GM19328 (cell line): ENCODE data around the gene ASB16.

Experiments
- ATAC-seq: cut with Tn5 transposase; IDR thresholded peaks from one replicate; pipeline ENCODE4 v1.9.1; 2021; ENCODE audit warnings: mild to moderate bottlenecking, moderate library complexity; ENCODE audit not compliant: unreplicated experiment

ASB16 gene

DNA sequence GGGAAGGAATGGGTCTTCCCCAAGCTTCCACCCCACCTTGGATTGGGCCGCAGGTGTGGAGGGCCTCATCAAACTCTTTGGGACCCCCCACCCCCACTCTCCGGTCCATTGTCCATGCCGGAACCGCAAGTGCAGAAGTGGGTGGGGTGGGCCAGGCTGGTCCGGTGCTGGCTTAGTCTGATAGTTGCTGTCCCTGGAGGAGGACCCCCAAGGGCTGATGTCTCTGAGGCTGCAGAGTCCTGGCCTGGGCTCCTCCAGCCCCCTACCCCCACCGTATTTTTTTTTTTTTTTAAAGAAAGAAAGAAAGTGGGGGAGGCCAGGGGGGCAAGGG is 36.3 kb downstream of the ASB16 start:
- ATAC-seq, result no peak

DNA sequence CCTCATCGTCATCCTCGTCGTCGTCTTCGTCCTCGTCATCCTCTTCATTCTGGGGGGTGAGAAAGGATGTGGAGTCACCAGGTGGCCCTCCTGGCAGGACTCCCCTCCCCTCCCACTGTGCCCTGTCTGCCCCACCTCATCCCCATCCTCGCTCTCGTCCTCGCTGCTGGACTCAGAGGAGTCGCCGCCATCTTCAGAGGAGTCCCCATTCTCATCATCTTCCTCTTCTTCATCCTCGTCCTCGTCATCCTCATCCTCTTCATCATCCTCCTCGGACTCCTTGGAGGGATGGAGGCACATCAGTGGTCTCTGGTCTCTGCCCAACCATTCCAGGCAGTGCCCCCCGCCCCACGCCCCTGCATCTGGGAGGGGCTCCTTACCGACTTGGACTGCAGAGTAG is 36.8 kb downstream of the ASB16 start:
- ATAC-seq, result no peak

DNA sequence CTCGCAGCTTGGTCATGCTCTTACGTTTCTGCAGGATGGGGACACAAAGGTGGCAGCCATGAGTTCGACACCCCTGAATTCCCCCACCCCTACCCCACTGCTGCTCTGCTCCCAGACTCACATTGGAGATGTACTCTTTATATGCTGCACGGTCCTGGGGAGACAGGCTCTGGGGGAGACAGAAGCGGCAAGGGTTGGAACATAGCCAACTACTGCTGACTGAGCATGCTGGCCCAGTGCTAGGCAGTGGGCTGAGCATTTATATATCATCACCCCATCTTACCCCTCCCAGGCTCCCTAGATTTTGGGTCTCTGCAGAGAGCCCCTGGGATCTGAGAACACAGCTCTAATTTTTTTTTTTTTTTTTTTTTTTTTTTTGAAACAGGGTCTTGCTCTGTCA is 37.2 kb downstream of the ASB16 start:
- ATAC-seq, result no peak

DNA sequence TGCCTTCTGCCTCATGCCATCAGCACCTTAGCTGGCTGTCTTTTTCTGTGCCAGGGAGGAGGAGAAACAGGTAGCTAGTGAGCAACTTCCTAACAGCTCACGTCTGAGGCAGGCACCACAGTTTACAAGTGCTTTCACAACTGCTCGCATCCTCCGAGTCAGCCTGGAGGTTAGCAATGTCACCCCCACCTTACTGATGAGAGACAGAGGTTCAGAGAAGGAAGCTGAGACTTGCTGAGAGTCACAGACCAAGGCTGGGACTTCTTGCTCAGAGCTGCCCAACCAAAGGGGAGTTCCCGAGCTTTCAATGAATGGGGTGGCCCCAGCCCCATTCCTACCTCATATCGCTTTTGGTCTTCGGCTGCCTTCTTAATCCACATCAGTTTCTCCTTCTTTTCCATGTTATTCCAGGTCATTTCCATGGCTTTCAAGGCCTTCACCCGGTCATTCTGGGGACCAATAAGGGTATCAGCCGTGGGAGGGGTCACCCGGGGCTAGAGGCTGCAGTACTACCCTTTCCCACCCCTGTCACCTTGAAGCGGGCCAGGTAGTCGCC is 39.4 kb downstream of the ASB16 start:
- ATAC-seq, result no peak

DNA sequence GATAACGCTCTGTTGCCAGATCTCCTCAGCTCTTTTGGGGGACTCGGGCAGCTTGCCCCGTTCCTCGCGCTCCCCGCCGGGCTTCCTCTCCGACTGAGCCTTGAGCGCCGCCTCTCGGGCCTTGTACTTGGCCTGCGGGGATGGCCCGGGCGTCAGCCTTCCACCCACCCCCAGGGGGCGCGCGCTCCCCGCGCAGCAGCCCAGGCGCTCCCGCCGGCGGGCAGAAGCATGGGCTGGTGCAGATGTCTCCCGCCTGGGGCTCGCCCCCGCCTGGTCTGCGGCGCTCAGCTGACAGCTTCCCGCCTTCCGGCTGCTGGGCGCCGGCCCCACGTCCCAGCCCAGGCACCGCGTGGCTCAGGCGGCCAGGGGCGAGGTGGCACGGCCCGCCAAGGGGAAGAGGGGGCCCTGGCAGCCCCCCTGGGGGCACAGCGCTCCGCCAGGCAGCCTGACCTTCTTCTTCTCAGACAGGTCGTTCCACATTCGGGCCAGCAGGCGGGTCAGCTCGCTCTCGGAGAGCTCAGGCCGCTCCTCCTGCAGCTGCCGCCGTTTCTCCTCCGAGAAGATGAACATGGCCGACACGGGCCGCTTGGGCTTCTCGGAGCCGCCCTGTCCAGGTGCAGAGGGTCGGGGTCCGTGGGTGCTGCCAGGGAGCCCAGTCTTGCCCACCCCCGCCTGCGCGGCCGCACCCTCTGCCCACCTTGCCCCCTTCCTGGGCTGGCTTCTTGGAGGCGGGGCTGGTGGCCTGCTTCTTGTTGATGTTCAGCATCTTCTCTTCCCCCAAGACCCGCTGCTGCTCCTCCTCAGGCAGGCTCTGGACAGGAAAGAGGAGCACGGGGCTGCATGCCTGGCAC is 40.1 kb downstream of the ASB16 start:
- ATAC-seq, result peak; percentile 59

DNA sequence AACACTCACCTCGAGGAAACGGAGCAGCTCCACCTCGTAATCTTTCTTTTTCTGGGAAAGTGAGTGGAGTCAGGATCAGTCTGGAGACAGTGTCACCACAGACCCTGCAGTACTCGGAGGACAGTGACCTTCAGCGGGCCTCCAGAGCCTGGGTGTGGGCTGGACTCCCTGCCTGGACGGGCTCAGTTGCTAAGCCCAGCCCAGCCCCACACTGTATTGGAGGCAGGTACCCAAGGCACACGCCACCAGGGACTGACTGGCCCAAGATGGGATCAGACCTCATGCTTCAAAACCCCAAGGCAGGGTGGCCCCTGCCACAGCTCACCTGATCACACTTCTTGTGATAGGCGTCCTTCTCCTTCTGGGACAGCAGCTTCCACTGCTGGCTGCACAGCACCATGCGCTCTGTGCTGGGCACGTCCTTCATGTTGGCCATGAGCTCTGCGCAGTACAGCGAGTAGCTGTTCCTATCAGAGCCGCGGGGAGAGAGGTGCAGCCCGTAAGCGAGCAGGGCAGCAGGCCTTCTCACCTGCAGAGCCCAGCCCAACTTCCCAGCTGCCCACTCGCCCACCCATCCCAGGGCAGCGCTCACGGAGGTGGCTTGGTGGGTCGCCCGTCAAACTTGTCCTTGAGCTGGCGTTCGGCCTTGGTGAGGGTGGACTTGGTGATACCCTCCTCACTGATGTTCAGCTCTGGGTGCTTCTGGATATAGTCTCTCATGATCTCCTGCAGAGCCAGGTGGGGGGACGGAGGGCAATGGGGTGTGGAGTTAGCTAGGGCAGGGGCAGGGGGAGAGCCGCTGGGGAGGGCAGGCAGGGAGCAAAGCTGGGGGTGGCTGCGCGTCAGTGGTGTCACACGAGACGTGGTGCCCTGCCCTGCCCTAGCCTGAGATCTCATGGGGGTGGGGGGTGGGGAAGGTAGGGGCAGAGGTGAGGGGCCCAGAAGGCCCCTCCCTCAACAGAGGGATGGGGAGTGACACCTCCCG is 41.1 kb downstream of the ASB16 start:
- no peak for ATAC-seq

DNA sequence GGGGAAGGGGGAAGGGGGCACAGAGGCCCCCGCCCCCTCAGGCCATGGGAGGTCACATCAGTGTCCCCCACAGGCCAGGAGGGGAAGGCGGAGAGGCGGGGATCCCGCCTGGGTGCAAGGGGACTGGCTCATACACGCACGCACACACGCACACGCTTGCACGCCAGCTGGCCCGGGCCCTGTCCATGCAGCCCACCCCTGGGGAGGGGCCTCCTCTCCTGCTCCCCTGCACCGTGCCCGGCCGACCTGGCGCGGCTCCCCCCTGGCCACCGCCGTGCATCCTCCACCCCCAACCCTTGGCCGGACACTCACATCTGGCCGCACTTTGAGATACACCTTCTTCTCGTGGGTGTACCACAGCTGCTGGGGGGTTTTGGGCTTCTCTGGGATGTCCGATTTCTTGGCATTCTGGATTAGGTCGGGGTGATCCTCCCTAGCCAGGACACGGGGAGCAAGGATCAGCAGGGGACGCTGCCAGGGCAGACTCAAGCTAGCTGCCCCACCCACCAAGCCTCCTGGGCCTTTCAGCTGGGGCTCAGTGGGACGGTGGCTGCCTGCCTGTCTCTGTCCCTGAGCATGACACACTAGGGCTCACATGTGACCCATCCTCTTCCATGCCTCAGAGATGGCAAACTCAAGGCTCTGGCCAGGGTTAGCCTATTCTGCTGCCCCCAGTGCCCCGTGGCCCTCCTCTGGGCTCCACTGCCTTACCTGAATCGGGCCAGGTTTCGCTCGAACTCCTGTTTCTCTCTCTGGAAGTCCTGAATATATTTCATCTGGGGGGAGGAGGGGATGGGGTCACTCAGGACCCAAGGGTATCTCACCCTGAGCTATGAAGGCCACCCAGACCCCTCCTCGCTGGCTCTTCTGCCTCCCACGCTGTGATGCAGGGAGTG is 42.3 kb downstream of the ASB16 start:
- ATAC-seq, result no peak

DNA sequence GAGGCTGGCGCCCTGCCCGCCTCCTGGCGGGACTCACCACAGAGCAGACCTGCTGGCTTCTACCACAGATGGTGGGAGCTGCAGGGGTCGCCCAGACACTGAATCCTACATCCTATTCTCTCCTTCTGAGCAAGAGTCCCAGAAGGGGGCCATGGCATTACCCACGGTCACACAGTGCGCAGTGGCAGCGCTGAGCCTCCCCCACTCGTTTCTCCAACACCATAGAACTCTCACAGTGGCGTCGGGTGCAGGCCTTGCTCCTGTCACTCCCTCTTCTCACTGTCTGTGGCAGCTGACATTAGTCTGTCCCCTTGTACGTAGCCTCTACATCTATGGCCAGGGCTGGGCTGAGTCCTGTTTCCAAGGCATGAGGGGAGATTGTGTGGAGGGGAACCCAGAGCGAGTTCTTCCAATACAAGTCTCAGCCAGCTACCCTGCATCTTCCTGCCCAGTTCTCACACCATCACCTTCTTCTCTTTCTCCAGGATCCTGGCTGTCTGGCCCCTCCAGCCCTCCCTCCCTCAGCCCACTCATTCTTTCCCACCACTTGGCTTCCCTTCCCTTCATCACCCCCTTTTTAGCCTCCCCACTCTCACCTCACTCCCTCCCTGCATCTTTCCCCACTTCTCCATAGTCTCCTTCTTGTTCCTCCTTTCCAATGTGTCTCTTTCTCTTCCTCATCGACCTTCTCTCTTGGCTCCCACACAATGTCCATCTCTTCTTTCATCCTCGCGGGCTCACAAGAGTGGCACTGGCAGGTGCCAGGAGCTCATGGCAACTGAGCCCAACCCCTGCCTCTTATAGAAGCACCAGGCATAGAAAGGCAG is 43.1 kb downstream of the ASB16 start:
- no peak for ATAC-seq

DNA sequence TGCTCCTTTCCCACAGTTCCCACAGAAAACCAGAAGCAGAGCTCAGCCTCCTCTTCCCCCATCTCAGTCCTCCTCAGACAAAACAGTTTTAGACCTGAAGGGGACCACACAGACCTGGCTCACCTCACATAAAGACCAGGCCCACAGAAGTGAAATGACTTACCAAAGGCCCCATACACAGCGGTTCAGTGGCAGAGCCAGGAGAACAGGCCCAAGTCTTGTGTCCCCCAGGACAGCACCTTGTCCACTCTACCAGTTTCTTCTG is 43.7 kb downstream of the ASB16 start:
- no peak for ATAC-seq

DNA sequence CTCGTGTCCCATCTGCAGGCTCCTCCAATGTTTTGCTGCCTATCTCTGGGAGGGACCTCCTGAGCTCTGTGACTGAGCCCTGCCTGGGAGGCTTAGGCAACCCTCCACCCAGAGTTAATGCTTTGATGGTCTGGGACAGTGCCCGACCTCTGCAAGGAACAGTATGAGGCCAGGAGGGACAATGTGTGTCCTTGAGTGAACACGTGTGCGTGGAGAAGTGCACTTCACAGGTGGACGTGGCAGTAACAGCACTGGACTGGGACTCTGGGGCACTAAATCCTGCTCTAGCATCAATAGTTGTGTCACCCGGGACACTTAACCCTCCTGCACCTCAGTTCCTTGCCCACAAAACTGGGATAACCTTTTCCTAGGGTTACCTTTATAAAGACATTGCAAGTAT is 44.4 kb downstream of the ASB16 start:
- ATAC-seq, result no peak

DNA sequence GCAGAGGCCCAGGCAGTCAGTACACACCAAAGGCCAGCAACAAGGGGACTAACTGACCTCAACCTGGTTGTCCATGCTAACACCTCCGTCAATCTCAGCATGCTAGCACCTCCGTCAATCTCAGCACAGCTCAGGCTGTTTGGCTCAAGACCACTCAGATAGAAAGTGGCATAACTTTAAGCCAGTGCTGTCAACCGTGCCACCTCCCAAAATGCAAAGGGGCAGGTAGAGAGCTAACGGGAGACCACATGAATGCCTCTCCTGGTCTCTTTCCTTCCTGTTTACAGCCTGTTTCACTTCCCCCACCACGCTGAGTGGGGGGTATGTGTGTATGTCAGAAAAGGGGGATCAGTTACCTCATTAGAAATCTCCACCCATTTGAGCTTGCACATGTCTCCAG is 45.7 kb downstream of the ASB16 start:
- ATAC-seq, result no peak

DNA sequence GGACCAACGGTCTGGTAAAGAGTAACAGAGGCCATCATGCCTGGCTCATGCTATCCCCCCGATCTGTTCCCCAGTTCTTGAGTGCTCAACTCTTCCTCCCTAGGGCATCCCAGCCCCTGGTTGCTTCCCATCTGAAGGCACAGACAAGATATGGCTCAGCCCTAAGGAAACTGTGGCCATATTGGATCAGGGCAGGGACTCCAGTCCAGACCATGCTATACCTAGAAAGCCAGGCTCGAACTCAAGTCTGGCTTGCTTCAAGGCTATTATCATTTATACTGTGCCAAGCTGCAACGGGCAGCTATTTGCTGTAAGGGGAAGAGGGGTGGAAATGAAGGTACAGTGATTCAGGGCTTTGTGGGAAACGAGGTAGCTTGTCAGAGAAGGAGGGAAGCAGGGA is 46.2 kb downstream of the ASB16 start:
- ATAC-seq, result no peak

DNA sequence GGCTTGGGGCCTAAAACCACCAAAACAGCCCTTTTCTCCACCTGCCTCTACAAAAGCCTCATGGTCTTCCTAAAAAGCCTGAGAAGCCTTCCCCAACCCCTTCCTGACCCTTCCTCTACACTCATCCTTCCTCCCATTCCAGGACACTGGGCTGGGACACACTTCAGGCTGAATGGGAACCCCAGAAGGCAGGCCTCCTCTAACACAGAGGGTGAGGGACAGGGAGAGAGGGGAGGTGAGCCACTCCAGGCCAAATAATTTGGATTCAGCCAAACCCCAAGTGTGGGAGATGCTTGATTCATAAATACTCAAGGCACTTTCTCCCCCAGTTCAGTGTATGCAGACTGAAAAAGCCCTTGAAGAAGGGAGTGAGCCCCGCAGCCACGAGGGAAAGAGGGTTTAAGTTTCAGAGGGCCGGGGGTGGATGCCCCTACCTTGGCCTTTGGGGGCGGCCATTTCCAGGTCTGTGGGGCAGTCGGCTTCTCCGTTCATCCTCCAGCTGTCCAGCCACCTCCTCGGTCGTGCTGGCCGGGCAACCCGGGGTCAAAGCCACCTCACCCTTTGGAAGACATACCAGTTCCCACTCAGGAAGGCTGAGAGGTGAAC is 47.3 kb downstream of the ASB16 start:
- ATAC-seq, result no peak

DNA sequence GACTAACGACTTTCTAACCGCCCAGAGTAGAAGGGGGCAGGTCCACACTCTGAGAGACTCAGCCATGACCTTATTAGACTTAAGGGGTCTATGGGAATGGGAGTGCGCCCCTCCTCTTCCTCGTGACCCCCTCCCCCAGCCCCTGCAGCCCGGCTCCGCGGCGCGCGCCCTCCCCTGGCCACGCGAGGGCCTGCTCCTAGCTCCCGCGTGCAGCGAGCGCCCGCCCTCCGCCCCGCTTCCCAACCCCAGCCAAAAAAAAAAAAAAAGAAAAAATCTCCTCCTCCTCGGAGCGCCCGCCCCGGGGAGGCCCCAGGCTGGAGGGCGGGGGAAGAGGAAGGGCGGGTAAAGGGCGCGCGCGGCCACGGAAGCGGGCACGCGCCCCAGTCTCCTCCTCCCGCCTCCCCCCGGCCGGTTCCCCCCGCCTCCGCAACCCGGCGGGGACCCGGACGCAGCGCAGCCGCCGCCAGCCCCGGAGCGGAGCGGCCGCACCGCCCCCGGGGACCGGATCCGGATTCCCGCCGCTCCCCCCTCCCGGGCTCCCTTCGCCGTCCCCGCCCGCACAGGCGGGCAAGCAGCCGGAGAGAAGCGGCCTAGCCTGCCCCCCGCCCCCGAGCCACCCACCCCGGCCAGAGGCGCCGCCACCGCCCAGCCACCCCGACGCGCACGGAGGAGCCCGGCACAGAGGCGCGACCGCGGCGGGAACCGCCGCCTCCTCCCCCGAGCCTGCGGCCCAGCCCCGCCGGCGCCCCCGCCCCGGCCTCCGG is 48.0 kb downstream of the ASB16 start:
- ATAC-seq, result peak; percentile 35

DNA sequence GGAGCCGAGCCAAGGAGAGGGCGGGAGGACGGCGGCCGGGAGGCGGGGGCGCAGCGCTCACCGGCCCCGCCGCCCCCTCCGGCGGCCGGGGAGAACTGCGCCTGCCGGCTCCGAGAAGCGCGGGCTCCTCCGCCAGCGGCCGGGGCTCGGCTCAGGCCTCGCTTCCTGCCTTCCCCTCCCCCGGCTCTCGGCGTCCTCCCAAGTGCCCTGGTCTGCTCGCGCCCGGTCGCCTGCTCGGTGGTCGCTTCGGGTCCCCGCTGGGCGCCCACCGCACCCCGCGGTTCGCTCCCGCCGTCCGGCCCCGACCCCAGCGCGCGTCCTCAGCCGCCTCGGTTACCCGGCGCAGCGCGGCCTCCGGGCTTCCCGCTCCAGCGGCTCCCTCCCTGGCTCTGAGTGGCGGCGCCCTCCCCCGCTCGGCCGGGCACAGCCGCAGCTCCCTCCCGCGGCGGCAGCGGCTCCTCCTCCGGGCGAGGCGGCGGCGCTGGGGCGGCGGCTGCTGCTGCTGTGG is 48.7 kb downstream of the ASB16 start:
- ATAC-seq, result peak; percentile 32

DNA sequence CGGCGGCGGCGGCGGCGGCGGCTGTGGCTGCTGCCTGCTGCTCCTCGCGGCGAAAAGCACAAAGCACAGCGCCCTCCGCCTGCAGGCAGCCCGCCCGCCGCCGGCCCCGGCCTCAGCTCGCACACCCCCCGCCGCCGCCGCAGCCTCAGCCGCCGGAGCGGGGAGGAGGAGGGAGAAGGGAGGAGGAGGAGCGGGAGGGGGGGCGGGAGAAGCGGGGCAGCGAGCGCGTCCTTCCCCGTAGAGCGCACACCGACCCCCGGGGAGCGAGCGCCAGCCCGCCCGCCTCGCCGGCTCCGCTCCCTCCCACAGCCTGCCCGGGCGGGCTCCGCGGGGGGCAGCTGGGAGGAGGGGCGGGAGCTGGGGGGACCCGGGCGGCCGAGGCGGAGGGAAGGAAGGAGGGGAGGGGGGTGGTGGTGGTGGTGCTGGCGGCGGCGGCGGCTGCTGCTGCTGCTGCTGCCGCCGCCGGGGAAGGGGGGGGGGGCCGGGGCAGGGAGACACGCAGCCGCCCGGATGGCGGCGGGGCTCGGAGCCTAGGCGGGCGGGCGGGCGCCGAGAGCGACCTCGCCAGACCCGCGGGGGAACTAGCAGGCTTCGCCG is 49.2 kb downstream of the ASB16 start, which contains the start of gene UBTF:
TSS of gene UBTF (minus strand) at position 60 of the 597 bp plus-strand sequence. CDS start 1,446 bp downstream, outside the sequence.
- peak; percentile 10 for ATAC-seq

DNA sequence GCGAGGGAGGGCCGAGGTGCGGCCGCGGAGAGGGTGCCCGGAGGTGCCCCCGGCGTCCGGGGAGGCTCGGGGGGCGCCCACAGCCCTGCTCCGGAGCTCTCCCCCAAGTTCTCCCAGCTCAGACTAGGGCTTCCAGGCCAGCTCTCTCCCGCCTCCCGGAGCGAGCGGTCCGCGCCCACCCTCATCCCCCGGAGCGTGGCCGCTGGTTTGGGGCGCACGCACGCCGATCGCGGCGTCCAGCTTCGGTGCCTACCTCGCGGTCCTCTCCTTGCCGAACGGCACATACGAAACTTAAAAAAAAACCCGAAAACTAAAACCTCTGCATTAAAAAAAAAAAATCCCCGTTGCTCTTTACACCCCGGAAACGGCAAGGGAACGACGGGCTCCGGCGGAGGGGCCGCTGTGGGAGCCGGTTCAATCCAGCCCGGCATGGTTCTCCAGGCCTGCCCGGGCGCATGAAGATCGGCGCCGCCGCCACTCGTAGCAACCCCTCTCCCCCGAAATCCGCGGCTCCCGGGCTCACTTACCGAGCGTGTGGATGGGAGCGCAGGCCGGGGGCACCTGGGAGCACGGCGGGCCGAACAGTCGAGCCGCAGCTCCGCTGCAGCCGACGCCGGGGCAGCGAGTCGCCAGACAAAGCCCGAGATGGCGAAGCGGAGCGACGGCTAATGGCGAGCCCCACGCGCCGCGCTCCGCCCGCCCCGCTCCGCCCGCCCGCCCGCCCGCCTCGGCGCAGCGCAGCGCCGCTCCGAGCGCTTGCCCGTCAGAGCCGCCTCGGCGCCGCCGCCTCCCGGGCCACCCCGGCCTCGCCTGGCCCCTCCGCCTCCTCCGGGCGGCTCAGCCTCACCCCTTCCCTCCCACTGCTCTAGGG is 49.9 kb downstream of the ASB16 start:
- no peak for ATAC-seq
